ENCODE measurements around the gene AMBRA1. TPM values are rescaled to one million over a fixed set of nuclear protein-coding genes. Genes with fewer than 3 reads are reported as not detected.
A peak's percentile ranks its signal among the peaks of the same experiment; 100 is the strongest.

Gene AMBRA1
- total RNA-seq, 1 donor from 2014 or later: 45.3 TPM

- H3K4me3 Mint-ChIP-seq (ENCODE audit: low read depth): no peak overlapping the region
- H3K27me3 Mint-ChIP-seq: no peaks in the 10 kb centered on the region
- no peaks in the 10 kb centered on the region for H3K9me3 Mint-ChIP-seq (ENCODE audit: low read depth)
- no peak overlapping the region for H3K27ac Mint-ChIP-seq
- no peak for TF ChIP-seq CTCF (IDR thresholded peaks at IDR 0.05; ENCODE audit: unreplicated experiment)
- no peak for DNase-seq (ENCODE audit: low spot score, unreplicated experiment)
- peaks cover 11% of the 10 kb centered on the region for H3K4me1 Mint-ChIP-seq (ENCODE audit: low read depth)
- H3K36me3 Mint-ChIP-seq (ENCODE audit: insufficient read depth): peaks cover 1% of the 10 kb centered on the region
These were observed 103.2 kb downstream of the AMBRA1 start for GRCh38 chr11:46490666-46491065.

GRCh38 chr11:46489656-46490560 is 103.9 kb downstream of the AMBRA1 start:
- peak; percentile 66 for TF ChIP-seq CTCF (IDR thresholded peaks at IDR 0.05; ENCODE audit: unreplicated experiment)
- H3K4me3 Mint-ChIP-seq (ENCODE audit: low read depth): no peak overlapping the region
- H3K9me3 Mint-ChIP-seq (ENCODE audit: low read depth): no peaks in the 10 kb centered on the region
- no peaks in the 10 kb centered on the region for H3K27me3 Mint-ChIP-seq
- peaks cover 12% of the 10 kb centered on the region for H3K4me1 Mint-ChIP-seq (ENCODE audit: low read depth)
- peak overlapping the region; percentile 18 for H3K27ac Mint-ChIP-seq
- peaks cover 1% of the 10 kb centered on the region for H3K36me3 Mint-ChIP-seq (ENCODE audit: insufficient read depth)
- no peak for DNase-seq (ENCODE audit: low spot score, unreplicated experiment)

DNA sequence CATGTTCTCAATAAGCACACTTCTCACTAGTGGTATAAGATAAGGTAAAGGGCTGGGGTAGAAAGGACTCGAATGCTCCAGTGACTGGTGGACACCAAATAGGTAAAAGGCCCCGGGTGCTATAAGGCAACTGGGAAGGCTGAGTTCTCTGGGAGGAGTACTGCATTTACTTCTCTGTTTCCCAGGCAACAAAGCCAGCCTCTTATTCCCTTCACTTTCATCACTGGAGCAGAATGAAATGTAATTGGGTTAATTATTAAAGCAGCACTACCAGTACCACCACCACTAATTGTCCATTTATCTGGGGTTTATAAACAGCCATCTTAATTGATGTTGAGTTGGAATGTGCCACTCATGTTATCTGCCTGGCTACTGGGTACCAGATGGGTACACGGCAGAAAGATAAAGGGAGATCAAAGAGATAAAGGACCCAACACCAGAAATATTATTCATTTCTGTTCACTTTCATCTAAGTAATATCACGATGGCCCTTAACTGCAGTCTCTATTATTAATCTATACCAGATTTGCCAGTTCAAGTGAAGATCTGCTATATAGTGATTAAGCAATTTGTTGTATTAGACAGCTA is 107.9 kb downstream of the AMBRA1 start:
- Mint-ChIP-seq H3K9me3 (ENCODE audit: low read depth) (no peaks in the 10 kb centered on the region), H3K27me3 (no peaks in the 10 kb centered on the region), H3K4me1 (ENCODE audit: low read depth) (peaks cover 10% of the 10 kb centered on the region), H3K27ac (no peak overlapping the region), H3K36me3 (ENCODE audit: insufficient read depth) (no peaks in the 10 kb centered on the region), H3K4me3 (ENCODE audit: low read depth) (no peak overlapping the region)
- no peak for TF ChIP-seq CTCF (IDR thresholded peaks at IDR 0.05; ENCODE audit: unreplicated experiment)
- DNase-seq (ENCODE audit: low spot score, unreplicated experiment): no peak

DNA sequence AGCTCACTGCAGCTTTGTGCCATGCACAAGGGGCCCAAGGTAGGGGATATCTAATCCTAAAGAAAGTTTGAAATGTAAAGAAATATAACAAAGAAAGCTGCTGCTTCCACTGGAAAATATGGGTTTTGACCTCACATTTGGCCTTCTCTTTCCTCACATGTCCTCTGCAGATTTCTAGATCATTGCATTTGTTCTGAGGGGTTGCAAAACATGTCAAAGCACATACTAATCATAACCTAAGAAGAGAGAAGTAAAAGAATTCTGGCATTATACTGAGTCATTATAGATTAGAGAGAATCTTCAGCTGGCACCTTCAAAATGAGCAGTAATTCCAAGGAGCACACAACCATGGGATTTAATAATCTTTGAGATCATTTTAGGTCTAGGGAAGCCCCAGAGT is 109.7 kb downstream of the AMBRA1 start:
- H3K27me3 Mint-ChIP-seq: no peaks in the 10 kb centered on the region
- DNase-seq (ENCODE audit: low spot score, unreplicated experiment): no peak
- H3K9me3 Mint-ChIP-seq (ENCODE audit: low read depth): no peaks in the 10 kb centered on the region
- H3K4me1 Mint-ChIP-seq (ENCODE audit: low read depth): peaks cover 12% of the 10 kb centered on the region
- TF ChIP-seq CTCF (IDR thresholded peaks at IDR 0.05; ENCODE audit: unreplicated experiment): no peak
- no peak overlapping the region for H3K4me3 Mint-ChIP-seq (ENCODE audit: low read depth)
- no peak overlapping the region for H3K27ac Mint-ChIP-seq
- H3K36me3 Mint-ChIP-seq (ENCODE audit: insufficient read depth): peaks cover 2% of the 10 kb centered on the region

DNA sequence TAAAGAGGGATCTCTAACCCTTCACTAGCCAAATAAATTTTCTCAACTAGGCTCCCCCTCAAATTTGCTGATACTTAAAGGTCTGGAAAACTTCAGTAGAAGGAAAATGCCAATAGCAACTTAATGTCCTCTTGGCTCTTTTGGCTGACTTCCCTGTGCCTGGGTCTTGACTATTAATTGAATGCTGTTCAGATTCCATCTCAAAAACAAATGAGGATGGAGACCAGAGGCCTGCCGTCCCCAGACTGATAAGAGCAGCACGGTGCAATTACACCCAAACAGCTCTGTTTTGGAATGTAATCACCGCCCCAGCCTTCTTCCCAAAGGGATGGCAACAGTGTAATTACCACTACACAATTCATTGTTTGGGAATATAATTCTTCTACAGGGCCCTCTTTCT is 112.9 kb downstream of the AMBRA1 start:
- Mint-ChIP-seq H3K27ac (no peak overlapping the region), H3K9me3 (ENCODE audit: low read depth) (no peaks in the 10 kb centered on the region), H3K27me3 (no peaks in the 10 kb centered on the region), H3K36me3 (ENCODE audit: insufficient read depth) (peaks cover 2% of the 10 kb centered on the region), H3K4me3 (ENCODE audit: low read depth) (no peak overlapping the region), H3K4me1 (ENCODE audit: low read depth) (peaks cover 10% of the 10 kb centered on the region)
- no peak for DNase-seq (ENCODE audit: low spot score, unreplicated experiment)
- TF ChIP-seq CTCF (IDR thresholded peaks at IDR 0.05; ENCODE audit: unreplicated experiment): no peak

Data from progenitor cell of endocrine pancreas (in vitro differentiated cells).